Urothelium cell line (cell line): ENCODE measurements around the gene ETDC.

ENCODE experiments used
- DNase-seq: peaks from one replicate; pipeline ENCODE4 v3.0.0; 2011; ENCODE audit warnings: low spot score, mixed read lengths
- FAIRE-seq: peaks from 2 replicates; lab custom pipeline; 2011; peaks lifted over from hg19 to GRCh38; lab: Jason Lieb, UNC

The ETDC gene

GRCh38 chrX:135345107-135345589 lies 35.9 kb downstream of the ETDC start:
- FAIRE-seq (no peak), DNase-seq (peak; percentile 6)

DNA sequence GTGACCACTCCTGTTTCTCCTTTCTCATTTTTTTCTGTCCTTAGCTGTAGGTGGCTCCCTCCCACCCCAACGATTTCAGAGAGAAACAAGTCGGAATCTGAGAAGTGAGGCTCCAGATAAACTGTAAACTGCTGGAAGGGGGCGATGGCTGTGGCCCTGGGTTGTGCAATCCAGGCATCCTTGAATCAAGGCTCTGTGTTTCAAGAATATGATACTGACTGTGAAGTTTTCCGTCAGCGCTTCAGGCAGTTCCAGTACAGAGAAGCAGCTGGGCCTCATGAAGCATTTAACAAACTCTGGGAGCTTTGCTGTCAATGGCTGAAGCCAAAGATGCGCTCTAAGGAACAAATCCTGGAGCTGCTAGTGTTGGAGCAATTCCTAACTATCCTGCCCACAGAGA lies 37.7 kb downstream of the ETDC start:
- DNase-seq = no peak
- no peak for FAIRE-seq

GRCh38 chrX:135347381-135348016 lies 38.2 kb downstream of the ETDC start:
- no peak for DNase-seq
- FAIRE-seq = no peak

GRCh38 chrX:135354288-135354687 lies 45.0 kb downstream of the ETDC start:
- no peak for FAIRE-seq
- no peak for DNase-seq
